GM18505 (cell line): ENCODE data around the gene MRI1.
"Not testable (repeated sequence)": the region's sequence is repeated elsewhere in the genome, so short reads cannot be mapped to it uniquely, and the experiment has no call there.

Source experiments
- ATAC-seq: cut with Tn5 transposase; IDR thresholded peaks from one replicate; pipeline ENCODE4 v1.9.1; 2021; ENCODE audit not compliant: unreplicated experiment
- POLR2A ChIP-seq: IDR thresholded peaks from 4 replicates; pipeline ENCODE4 v1.6.1; 2011; ENCODE audit warnings: borderline replicate concordance; ENCODE audit not compliant: insufficient read depth, insufficient read length; ENCODE audit errors: extremely low read depth

Gene MRI1

DNA sequence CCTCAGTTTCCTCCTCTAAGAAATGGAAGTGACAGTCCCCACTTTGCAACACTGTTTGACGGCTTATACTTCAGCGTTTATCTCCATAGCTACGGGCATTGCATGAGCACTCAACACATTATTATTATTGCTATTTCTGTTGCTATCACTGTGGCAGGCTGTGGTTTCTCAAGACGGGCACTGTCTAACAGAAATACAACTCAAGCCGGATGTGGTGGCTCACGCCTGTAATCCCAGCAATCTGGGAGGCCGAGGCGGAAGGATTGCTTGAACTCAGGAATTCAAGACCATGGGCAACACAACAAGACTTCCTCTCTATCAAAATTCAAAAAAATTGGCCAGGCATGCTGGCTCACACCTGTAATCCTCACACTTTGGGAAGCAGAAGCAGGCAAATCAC is 26.0 kb downstream of the MRI1 start:
- no peak for ATAC-seq
- no peak for TF ChIP-seq POLR2A

GRCh38 chr19:13793317-13793716 is 29.0 kb downstream of the MRI1 start:
- ATAC-seq, result not testable (repeated sequence)

DNA sequence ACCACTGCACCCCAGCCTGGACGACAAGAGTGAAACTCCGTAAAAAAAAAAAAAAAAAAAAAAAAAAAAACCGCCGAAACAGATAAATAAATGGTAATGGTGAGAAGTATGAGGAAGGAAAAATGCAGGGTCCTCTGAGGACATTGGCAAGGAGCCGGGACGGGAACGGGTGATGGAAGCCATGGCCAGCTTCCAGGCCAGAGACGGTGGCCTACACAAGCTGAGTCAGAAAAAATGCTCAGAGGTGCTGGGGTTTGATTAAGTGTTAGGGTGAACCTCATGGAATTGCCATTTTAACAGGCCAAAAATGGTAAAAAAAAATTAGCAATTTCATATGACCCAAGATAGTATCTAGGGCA is 30.1 kb downstream of the MRI1 start:
- ATAC-seq, result no peak
- TF ChIP-seq POLR2A, result no peak

GRCh38 chr19:13794757-13795589 is 30.7 kb downstream of the MRI1 start, which contains the start of gene ZSWIM4:
Gene ZSWIM4, plus strand, starts transcription at chr19:13795443. Its CDS starts 206 bp downstream, at chr19:13795649.
- ATAC-seq, result peak; percentile 90
- peak; percentile 49 for TF ChIP-seq POLR2A

DNA sequence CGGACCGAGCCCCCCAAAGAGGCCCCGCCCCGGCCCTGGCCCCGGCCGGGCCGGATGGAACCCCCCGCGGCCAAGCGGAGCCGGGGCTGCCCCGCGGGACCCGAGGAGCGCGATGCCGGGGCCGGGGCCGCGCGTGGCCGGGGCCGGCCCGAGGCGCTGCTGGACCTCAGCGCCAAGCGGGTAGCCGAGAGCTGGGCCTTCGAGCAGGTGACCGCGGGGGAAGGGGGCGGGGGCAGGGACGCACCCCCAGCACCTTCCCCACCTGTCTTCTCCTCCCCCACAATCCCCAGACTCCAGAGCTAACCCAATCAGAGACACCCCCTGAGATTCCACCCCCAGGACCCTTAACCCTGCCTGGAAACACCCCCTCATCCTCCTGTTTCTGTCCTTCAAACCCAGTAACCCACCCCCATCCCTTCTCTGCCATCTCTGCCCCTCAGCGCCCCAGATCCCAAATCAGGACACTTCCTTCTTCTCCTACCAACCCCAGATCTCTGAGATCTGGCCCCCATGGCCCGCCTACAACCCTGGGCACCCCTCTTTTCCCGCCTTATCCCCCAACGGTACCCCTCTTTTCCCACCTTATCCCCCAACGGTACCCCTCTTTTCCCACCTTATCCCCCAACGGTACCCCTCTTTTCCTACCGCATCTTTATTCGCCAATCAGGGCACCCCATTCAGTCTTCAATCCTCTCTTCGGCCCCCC is 31.4 kb downstream of the MRI1 start:
- ATAC-seq, result peak; percentile 37
- no peak for TF ChIP-seq POLR2A

- ATAC-seq, result no peak
- TF ChIP-seq POLR2A, result no peak
Measured at GRCh38 chr19:13796301-13797057, 32.2 kb downstream of the MRI1 start.

DNA sequence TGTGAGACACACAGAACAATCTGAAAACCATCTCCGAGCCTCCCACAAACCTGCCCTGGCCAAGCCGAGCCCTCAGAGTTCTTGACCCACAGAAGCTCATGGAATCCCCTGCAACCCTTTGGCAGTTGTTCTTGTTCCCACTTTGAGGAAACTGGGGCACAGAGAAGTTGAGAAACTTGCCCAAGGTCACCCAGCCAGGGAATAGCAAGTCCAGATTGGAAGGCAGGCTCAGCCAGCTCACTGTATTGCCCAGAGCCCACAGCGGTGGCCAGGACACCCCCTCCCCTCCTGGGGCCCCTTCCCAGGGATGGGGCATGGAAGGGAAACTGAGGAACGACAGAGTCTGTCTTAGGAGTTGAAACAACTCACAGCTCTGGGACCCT is 32.7 kb downstream of the MRI1 start:
- no peak for ATAC-seq
- no peak for TF ChIP-seq POLR2A

GRCh38 chr19:13797870-13798269 is 33.5 kb downstream of the MRI1 start:
- ATAC-seq, result no peak
- no peak for TF ChIP-seq POLR2A

DNA sequence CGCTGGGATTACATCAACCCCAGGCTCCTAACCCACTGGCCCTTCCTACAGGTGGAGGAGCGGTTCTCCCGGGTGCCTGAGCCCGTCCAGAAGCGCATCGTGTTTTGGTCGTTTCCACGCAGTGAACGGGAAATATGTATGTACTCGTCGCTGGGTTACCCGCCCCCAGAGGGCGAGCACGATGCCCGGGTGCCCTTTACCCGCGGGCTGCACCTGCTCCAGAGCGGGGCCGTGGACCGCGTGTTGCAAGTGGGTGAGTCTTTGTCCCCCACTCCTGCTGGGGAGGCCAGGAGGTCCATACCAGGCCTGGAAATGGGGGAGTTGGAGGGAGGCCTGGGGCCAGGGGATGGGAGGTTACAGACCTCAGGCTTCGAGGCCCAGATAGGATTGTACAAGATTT is 35.3 kb downstream of the MRI1 start:
- TF ChIP-seq POLR2A, result no peak
- ATAC-seq, result no peak

- ATAC-seq, result no peak
- TF ChIP-seq POLR2A, result no peak
Measured at GRCh38 chr19:13803038-13803437, 38.7 kb downstream of the MRI1 start.

GRCh38 chr19:13804830-13805683 is 40.7 kb downstream of the MRI1 start:
- no peak for TF ChIP-seq POLR2A

DNA sequence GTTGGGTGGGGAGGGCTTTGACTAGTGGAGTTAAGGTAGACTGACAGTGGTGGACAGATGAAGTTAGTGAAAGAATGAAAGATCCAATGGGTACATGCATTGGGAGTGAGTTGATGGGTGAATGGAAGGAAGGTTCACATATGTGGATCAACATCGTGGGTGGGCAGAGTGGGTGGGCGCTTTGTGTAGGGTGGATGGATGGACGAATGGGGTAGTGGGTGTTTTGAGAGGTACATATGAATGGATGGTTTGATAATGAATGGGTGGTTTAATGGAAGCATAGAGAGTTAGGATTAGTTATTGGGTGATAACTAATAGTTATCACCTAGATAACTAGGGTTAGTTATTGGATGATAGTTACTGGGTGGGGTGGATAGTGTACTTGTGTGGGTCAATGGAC is 42.4 kb downstream of the MRI1 start:
- no peak for TF ChIP-seq POLR2A
- ATAC-seq, result no peak

More at GRCh38 chr19:13804830-13805683, 40.7 kb downstream of the MRI1 start:
- ATAC-seq, result no peak

DNA sequence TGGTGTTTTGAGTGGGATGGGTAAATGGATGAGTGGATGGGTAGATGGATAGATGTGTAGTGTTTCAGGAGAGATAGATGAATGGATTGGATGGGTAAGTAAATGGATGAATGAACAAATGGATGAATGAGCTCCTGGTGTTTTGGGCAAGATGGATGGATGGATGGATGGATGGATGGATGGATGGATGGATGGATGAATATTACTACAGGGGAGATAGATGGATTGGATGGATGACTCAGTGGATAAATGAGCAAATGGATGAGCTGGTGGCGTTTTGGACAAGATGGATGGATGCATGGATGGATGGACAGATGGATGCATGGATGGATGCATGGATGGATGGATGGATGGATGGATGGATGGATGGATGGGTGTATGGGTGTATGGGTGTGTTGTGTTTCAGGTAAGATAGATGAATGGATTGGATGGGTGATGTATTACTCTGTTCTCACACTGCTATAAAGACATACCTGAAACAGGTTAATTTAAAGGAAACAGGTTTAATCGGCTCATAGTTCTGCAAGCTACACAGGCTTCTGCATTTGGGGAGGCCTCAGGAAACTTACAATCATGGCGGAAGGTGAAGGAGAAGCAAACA is 43.2 kb downstream of the MRI1 start:
- ATAC-seq, result no peak
- no peak for TF ChIP-seq POLR2A

GRCh38 chr19:13808856-13809255 is 44.5 kb downstream of the MRI1 start:
- no peak for TF ChIP-seq POLR2A
- no peak for ATAC-seq
